NCI-H187 treated with DMSO at 0.1 percent for 48 hours (cell line): ENCODE measurements around the gene DNAJC4.
A peak's percentile ranks its signal among the peaks of the same experiment; 100 is the strongest.

Experiments
- DNase-seq: peaks from one replicate; lab custom pipeline; 2025; lab: John Stamatoyannopoulos, UW

The DNAJC4 gene

GRCh38 chr11:64229090-64229743 is 1.1 kb upstream of the DNAJC4 start:
- DNase-seq: no peak

GRCh38 chr11:64229744-64230170 is 591 bp upstream of the DNAJC4 start:
- no peak for DNase-seq

DNA sequence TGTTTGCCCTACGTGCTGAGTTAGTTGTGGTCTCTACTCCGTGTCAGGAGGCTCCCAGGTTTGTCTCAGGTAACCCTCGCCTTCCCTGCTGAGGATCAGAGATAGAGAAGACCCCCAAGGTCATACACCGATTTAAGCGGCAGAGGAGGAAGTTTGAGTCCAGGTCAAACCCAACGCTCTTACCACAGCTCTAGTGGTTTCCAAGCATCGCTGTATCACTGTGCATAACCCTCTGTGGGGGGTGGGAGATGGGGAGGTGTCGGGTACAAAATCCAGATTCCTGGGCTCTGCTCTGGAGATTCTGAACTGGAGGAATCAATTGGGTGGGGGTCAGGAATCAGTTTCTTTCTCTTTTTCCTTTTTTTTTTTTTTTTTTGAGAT is 627 bp downstream of the DNAJC4 start:
- DNase-seq: no peak

GRCh38 chr11:64231546-64231945 is 1.2 kb downstream of the DNAJC4 start:
- no peak for DNase-seq

DNA sequence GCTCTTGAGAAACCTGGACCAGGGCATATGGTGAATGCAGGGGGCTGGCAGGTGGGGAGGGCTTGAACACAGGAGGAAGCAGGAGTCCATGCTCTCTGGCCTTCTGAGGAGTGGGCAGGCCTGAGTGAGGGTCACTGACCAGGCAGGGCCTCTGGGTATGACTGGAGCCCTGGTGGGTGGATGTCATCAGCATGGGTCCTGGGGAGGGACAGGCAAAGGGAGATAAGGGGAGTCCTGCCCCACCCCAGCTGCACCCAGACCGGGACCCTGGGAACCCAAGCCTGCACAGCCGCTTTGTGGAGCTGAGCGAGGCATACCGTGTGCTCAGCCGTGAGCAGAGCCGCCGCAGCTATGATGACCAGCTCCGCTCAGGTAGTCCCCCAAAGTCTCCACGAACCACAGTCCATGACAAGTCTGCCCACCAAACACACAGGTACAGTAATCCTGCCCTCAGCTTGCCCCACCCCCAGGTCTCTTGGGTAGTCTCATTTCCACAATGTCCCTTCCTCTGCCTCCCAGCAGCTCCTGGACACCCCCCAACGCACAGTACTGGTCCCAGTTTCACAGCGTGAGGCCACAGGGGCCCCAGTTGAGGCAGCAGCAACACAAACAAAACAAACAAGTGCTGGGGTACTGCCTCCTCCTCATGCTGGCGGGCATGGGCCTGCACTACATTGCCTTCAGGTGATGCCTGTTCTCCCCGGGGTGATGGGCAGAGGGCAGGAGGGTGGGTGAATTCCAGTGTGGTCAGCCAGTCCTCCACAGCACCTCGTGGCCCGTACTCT is 2.0 kb downstream of the DNAJC4 start:
- DNase-seq: no peak

DNA sequence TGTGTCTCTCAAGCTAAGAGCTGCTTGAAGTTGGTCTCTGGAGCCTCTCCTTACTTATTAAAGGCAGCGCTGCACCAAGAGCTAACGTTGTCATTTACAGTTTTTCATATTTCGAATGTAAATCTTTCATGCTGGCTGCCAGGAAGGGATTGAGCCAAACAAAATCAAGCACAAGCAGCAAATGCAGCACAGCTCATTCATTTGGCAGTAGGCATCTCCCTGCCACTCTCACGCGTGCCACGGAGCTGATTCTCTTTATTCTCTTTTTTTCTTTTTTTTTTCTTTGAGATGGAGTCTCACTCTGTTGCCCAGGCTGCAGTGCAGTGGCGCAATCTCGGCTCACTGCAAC is 2.6 kb downstream of the DNAJC4 start:
- no peak for DNase-seq

DNA sequence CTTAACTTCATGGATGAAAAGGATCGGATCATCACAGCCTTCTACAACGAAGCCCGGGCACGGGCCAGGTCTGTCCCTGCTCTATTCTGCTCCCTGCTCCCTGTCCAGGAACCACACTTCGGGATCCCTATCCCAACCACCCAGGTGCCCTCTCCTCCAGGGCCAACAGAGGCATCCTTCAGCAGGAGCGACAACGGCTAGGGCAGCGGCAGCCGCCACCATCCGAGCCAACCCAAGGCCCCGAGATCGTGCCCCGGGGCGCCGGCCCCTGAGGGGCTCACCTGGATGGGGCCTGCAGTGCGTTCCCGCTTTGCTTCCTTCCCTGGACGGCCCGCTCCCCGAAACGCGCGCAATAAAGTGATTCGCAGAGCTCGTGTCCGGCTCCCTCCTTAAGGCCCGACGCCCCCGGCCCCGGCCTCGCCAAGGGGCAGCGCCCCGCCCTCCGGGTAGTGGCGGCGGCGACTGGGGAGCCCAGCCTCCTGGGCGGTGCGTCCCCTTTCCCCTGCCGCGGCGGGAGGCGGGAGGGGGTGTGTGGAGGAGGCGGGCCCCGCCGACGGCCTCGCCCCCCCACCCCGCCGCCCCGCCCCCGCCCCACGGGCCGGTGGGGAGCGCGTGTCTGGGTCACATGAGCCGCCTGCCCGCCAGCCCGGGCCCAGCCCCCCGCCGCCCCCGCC is 3.7 kb downstream of the DNAJC4 start, which contains the start of gene VEGFB:
TSS of gene VEGFB (plus strand) at position 672 of the 674 bp plus-strand sequence. CDS start 250 bp downstream, outside the sequence.
- no peak for DNase-seq

DNA sequence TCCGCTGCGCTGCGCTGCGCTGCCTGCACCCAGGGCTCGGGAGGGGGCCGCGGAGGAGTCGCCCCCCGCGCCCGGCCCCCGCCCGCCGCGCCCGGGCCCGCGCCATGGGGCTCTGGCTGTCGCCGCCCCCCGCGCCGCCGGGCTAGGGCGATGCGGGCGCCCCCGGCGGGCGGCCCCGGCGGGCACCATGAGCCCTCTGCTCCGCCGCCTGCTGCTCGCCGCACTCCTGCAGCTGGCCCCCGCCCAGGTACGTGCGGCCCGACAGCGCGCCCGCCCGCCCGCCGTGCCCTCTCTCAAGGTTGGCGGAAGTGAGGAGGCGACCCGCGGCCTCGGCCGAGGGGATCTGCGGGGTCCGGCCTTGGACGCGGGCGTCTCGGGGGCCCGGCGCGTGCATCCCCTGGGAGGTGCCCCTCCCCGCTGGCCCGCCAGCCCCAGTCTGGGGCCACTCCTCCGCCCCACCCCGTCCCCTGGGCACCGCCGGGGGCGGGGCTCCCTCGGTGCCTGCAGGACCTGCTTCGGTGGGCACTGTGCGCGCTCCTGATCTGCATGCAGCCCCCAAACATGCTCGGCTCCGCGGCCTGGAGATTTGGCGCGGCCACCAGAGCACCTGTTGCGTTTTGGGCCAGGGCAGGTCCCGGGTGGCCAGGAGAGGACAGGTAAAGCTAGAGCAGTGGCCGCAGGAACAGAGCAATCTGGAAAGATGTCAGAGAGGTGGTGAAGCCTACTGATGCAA is 4.5 kb downstream of the DNAJC4 start:
- no peak for DNase-seq

DNA sequence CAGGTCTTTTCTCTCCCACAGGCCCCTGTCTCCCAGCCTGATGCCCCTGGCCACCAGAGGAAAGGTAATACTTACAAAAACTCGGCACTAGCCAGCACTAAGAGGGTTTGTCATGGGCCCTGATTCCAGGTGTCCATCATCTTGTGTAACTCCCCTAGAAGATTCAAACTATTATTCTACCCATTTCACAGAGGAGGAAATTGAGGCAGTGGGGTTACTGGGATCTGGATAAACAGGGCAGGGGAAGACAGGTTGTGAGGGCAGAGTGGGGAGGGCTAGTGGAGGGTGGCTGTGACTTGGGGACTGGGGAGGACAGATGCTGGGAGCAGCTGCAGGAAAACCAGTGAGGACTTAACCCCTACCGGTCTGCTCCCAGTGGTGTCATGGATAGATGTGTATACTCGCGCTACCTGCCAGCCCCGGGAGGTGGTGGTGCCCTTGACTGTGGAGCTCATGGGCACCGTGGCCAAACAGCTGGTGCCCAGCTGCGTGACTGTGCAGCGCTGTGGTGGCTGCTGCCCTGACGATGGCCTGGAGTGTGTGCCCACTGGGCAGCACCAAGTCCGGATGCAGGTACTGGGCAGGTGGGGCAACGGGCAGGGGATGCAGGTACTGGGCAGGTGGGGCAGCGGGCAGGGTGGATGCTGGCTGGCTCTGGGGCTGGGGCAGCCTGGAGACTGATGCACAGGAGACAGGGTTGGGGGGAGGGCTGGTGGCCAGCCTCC is 5.3 kb downstream of the DNAJC4 start:
- no peak for DNase-seq

DNA sequence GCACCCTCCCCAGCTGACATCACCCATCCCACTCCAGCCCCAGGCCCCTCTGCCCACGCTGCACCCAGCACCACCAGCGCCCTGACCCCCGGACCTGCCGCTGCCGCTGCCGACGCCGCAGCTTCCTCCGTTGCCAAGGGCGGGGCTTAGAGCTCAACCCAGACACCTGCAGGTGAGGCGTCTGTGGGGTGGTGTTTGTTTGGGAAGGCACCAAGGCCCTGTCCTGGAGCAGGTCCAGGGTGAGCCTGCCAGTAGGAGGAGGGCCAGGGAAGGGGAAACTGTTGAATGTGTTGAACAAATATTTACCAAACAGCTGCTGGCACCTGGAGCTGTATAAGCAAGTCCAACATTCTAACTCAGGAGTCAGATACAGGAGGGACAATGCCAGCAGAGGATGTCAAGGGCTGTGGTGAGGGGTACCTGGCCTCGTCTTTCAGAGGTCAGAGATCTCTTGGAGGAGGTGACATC is 7.2 kb downstream of the DNAJC4 start:
- DNase-seq: no peak

- DNase-seq: no peak
Measured at GRCh38 chr11:64238076-64238475, 7.7 kb downstream of the DNAJC4 start.

GRCh38 chr11:64238999-64239398 is 8.7 kb downstream of the DNAJC4 start:
- DNase-seq: no peak

DNA sequence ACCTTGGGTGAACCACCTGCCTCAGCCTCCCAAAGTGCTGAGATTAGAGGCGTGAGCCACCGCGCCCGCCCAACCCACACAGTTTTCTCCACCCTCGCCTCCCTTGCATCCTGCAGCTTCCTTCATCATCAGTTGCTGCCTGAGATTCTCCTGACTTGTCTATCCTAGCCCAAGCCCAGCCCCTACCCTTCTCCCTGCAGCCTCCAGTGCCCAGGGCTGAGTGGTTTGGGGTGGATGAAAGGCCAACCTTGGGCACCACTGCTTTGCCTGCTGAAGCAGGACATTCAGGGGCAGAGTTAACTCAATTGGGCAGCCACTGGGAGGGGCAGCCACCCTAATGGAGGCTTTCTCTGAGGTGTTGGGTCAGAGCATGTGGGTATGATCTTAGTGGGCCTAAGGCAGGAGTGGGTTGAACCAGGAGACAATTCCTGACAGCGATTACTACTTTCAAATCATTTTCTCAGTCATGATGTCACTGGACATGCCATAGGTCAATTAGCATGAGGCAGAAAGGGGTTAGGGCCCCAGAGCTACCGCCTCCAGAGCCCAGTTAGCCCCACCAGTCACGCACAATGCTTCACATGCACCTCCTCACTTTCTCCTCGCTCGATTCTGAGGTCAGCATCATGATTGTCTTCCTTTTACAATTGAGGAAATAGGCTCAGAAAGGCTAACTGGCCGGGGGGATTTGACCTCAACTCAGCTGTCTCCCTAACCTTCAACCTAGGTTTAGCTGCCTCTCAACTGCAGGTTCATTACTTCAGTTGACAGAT is 9.5 kb downstream of the DNAJC4 start:
- DNase-seq: no peak

DNA sequence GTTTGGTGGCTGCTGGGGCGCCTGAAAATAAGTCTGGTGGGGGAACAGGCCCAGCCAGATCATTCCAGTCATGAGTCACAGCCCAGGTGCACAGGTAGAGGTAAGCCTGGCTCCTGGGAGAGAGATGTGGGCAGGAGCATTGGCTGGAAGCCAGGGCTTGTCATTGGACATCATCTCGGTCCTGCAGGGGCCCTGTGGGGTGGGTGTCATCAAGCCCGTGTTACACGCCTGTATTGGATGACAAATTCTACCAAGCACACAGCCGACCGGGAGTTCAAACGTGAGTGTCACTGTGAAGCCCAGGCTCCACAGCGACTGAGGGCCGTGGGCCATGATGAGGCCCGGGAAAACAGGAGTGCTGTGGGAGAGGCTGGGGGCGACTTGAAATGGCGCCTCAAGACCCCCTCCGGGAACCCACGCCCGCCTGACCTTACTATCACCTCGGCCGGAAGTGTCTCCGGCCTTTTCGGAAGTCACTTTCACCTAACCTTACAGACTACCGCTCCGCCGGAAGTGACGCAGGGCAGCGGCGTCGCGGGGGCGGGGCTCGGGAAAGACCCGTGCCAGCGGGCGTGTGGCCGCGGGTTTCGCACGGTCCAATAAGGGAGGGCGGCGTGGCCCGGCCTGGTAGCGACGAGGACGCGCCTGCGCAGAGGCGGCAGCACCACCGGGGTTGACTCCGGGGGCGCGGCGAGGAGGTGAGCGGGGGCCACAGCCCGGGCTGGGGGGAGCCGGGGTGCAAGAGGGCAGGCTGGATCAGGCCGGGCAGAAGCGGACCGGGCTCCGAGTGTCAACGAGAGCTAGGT is 10.3 kb downstream of the DNAJC4 start, which contains the start of gene FKBP2:
TSS of gene FKBP2 (plus strand) at position 661 of the 806 bp plus-strand sequence. CDS start 1,293 bp downstream, outside the sequence.
- peak; percentile 59 for DNase-seq

DNA sequence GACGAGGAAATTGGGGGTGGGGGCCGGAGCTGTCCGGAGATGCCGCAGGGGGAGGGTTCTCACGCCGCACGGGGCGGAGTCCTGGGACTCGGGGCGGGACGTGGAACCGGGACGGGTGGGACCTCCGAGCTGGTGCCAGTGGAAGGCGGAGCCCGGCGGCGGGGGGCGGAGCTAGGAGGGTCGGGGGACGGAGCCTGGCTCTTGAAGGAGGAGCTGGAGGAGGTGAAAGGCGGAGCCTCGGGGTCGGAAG is 10.8 kb downstream of the DNAJC4 start:
- DNase-seq: no peak

GRCh38 chr11:64241491-64242374 is 11.4 kb downstream of the DNAJC4 start:
- DNase-seq: peak; percentile 88

DNA sequence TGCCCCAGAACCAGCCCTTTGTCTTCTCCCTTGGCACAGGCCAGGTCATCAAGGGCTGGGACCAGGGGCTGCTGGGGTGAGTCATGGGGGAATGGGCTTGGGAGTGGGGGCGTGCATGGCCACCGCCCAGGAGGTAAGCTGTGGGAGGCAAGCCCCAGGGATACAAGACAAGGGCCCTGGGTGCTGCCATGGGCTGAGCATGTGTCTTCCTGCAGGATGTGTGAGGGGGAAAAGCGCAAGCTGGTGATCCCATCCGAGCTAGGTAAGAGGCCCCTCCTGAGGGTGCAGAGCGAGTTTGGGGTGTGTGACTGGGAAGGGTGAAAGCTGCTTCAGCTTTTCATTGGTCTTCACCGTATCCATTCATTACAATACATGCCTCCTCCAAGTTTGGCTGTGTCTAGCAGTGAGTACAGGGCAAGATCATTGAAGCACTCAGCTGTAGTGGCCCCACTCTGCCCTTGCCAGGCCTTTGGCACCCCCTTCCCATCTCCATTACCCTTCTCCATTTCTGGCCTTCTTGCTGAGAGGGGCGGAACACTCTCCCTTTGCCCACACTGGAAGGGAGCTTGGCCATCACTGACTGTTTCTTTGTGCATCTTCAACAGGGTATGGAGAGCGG is 13.0 kb downstream of the DNAJC4 start:
- no peak for DNase-seq

DNA sequence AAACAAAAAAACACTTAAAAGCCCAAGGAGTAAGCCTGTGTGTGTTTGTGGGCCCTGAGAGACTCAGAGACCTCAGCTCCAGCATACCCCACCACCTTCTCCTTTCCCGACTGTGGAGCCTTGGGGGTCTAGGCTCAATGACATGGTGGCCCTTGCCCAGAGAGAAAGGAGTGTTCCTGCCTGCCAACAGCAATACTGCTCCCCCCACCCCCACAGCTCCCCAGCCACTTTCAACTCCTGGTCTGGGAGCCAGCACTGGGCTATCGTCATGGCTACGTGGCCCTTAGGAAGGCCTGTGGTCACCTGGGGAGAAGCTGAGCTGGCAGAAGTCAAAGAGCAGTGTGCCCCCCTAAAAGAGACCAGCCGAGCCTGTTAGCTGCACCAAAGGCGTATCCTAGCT is 13.8 kb downstream of the DNAJC4 start:
- no peak for DNase-seq

GRCh38 chr11:64244966-64245365 is 14.6 kb downstream of the DNAJC4 start:
- DNase-seq: no peak
